MV-4-11 (cell line): ENCODE measurements around the gene PARP4.
A peak's percentile ranks its signal among the peaks of the same experiment; 100 is the strongest.
"Not testable (repeated sequence)": the region's sequence is repeated elsewhere in the genome, so short reads cannot be mapped to it uniquely, and the experiment has no call there.

ENCODE experiments used
- DNase-seq: peaks from one replicate; lab custom pipeline; 2025; lab: John Stamatoyannopoulos, UW

PARP4 gene

GRCh38 chr13:24450530-24450929 is 62.0 kb downstream of the PARP4 start:
- no peak for DNase-seq

DNA sequence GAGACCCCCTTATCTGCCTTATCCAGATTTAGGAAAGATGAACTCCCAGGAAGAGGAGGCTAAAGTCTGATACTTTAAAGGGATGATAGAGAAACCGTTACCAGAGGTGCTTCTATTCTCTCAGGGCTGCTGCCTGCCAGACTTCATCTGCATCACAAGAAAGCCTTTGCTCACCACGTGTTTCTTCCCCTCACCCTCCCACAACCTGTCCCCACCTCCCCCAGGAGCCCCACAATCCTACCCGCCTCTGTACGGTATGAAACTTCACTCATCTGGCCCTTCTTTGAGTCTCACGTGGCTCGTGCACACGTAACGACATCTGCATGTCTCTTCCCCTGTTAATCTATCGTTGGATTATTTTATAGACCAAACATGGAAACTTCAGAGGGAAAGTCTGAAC is 67.7 kb downstream of the PARP4 start:
- DNase-seq: not testable (repeated sequence)

- DNase-seq: no peak
Observed at GRCh38 chr13:24443366-24443765, 69.2 kb downstream of the PARP4 start.

GRCh38 chr13:24426045-24426444 is 86.5 kb downstream of the PARP4 start:
- DNase-seq: not testable (repeated sequence)

DNA sequence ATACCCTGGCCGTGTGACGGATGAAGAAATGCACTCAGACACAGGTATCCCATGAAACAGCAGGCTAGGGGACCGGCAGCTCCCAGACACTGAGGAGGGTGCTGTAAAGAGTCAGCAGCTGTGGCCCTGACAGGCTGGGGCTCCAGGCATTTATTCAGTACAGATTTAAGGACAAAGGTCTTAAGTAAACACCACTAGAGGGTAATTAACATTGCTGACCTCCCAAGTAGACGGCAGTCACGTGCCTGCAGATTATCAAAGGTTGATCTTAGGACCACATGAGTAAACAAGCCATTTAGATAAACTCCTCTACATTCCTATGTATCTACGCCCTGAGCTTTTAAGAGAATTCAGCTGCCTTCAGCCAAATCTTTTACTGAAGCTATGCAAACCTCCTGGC is 92.9 kb downstream of the PARP4 start:
- DNase-seq: not testable (repeated sequence)

DNA sequence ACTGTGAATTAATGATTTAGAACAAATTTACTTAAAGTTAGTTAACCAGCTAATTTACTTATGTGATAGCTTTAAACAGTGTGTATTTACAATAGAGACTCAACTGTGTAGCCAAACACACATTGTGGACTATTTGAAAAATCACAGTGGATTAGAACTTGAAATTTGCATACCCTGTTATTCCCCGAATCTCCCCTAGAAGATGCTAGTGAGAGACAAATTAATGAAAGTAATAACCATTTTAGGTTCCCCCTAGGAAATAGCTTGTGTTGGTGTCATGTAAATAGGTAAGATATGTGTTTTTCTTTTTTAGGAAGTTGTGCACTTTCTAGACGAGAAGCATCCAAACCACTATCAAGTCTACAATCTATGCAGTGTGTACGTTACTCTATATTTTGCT is 104.7 kb downstream of the PARP4 start:
- no peak for DNase-seq

DNA sequence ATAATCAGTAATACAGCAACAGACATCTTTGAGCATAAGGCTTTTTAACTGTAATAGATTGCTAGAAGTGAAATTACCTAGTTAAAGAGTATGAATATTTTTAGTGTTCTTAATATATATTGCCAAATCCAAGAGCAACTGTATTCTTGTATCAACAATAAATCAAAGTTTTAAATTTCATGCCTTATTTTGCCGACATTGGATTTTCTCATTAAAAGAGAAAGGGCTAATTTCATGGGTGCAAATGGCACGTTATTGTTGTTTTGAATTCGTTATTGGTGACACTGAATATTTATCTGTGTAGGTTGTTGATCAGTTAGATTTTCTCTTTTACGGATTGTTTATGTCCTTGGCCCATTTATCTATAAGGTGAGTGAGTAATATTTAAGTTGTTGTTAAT is 106.1 kb downstream of the PARP4 start:
- DNase-seq: no peak

GRCh38 chr13:24396821-24397220 is 115.8 kb downstream of the PARP4 start:
- no peak for DNase-seq

DNA sequence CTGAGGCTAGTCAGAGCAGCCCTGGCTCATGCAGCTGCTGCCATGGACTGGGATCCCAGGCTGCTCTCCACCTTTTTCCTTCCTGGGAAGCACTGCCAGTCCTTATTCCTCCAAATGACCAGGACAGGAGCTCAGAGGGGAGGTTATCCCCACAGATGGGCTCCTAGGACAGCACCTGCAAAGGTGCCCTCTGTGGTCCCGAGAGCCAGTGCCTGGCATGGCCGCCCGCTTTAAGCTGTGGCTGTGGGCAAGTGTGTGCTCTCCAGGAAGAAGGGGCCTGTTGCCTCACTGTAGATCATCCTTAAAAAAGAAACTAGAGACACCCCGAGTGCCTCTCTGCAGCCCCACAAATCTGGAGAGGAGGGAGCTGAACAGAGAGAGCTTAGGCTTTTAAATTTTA is 119.6 kb downstream of the PARP4 start:
- DNase-seq: no peak

DNA sequence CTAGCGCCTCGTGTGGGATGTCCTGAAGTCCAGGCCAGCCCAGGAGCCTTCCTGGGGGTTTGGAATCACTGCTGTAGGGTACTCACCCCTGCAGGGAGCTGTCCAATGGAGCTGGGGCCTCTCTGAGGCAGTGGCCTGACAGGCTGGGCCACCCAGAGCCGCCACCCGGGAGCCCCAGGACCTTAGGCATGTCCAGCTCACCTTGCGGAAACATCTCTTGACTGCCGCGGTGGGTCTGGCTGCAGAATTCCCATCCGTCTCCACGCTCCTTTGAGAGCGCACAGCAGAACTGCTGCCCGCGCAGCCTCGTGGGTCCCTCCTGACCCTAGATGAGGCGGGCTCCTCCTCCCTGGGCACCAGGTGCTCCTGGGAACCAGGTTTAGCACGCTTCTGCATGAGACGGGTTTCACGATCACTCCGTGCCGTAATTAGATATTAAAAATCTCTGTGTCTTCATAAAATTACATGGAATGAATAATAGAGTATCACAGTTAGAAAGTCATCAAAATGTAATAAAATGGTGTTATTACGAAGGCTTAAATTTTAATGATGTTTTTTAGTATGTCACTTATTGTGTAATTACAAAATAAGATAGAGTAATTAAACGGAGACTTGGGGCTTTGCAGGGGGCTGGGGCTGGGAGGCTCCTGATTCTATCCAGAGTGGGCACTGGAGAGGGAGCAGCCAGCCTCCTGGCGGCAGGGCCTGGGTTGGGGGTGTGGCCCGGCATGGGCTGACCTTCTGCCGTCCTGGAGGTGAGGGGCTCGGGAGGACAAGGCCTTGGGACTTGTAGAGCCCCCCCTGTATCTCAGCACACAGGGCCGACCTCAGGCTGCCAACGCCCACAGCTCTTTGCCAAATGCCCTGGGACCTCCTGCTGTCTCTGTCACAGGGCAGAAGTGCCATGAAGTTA is 120.6 kb downstream of the PARP4 start:
- DNase-seq: not testable (repeated sequence)

GRCh38 chr13:24390795-24391194 is 121.8 kb downstream of the PARP4 start:
- not testable (repeated sequence) for DNase-seq

DNA sequence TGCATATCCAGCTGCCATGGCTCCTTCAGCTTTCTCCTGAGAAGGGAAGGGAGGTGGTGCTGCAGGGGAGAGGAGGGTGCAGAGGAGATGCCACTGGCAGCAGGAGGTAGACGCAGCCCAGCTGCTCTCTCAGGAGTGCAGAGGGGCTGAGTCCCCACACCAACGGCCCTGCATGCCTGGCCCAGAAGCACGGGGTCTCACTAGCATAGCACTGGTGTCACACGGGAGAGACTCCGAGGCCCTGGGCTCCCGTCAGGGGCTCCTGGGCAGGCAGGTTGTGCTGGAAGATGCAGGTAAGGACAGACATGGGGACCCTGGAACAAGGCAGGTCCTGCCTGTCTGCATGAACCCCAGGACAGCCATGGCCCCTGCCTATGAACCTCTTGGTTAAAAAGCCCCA is 123.1 kb downstream of the PARP4 start:
- DNase-seq: no peak

DNA sequence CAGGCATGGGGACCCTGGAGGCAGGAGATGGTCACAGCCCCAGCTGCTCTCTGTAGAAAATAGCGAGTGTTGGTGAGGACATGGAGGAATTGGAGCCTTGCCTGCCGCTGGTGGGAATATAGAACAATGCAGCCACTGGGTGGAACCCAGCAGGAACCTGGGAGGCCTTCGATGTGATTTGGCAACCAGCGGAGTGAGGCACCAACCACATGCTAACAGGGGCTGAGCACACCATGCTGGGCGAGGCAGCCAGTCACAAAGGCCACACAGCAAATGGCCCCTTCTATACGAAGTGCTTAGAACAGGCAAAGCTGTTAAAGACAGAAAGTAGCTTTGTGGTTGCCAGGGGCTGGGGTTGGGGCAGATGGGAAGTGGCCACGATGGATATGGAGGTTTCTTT is 123.8 kb downstream of the PARP4 start:
- not testable (repeated sequence) for DNase-seq

DNA sequence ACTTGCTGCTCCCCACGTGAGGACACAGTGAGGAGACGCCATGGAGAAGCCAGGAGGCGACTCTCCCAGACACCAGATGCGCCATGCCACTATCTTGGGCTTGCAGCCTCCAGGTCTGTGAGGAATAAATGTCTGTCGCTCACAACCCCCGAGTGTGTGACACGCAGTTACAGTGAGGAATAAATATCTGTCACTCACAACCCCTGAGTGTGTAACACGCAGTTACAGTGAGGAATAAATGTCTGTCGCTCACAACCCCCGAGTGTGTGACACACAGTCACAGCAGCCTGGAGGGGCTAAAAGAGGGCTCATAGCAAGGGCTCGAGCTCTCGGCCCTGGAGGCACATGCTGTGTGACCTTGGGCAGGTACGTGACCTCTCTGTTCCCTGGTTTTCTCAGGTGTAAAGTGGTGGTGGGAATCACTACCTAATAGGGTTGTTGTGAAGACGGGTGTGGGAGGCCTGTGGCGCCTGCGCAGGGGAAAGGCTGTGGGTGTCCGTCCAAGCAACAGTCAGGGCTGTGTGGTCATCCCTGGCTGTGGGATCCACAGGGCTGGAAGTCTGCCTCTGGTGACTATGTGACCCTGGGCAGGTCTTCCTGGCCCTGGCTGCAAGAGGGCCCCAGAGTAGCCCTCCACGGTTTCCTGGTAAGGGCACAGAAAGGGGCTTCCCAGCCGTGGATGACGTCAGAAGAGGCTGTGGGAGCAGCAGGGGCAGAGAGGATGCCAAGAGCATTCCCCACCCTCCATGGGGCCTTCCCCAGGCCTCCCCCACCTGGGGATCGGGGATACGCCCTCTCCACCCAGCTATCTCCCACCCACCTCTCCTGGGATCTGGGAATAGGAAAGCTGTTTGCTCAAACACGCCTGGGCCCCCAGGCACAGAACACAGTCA is 125.5 kb downstream of the PARP4 start:
- DNase-seq: no peak

- DNase-seq: no peak
Observed at GRCh38 chr13:24385902-24386301, 126.7 kb downstream of the PARP4 start.

DNA sequence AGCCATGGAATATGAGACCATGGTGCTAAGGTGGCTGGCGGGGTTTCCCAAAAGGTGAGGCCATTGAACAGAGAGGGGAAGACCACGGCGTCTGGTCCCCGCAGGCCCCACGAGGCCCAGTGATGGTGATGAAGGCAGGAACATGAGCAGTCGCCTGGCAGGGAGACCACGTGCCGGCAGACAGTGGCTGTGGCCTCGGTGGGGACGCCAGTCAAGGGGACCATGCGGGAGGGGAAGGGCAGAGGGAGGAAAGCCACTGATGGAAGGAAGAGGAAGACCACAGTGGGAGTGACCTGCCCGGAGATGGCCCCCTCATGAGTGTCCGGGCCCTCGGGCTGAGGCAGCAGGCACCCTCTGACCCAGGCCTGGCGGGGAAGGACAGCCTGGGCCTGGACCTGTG is 127.6 kb downstream of the PARP4 start:
- not testable (repeated sequence) for DNase-seq

- DNase-seq: not testable (repeated sequence)
Observed at GRCh38 chr13:24384091-24384490, 128.5 kb downstream of the PARP4 start.

DNA sequence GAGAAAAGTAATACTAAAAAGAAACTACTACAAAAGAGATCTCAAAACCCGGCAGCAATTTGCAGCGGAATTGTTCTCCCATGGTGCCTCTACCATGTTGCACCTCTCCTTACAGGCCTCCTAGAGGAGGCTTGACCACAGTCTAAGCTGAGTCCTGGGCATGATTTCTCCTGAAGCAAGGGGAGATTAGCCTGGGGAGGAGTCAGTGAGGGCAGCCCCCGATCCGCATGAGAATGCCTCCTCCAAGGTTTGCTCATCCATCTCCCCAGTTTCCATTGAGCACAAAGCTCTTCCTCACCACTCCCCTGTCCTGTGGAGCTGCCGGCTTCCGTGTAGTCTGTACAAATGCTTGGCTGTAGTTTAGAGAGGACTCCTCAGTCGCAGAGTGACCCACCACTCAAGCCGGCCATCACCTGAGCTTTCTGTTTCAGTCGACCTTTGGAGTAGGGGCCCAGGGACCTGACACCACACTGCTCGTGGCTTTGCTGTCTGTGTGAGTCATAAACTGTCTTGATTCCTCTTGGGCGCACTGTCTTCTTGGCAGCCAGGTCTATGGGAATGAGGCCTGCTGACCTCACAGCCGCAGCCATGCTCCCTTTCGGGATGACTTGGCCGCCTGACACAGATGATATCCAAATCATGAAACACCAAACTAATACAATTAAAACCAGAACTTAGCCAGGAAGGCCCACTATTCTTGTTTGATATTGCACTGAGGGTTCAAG is 130.9 kb downstream of the PARP4 start:
- no peak for DNase-seq

DNA sequence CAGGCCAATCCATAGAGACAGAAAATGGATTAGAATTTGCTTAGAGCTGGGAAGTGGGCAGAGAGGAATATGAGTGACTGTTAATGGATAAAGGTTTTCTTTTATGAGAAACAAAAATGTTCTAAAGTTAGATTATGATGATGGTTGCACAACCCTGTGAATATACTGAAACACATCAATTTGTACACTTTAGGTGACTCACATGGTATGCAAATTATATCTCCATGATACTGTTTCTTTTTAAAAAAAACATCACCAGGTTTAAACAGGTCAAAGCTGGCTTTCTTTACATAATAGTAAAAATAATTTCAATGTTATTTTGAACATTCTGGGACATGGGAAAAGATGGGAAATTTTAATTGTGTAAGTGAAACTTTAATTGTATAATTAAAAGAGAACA is 131.7 kb downstream of the PARP4 start:
- DNase-seq: peak; percentile 18

GRCh38 chr13:24380227-24380626 is 132.4 kb downstream of the PARP4 start:
- DNase-seq: peak; percentile 77

DNA sequence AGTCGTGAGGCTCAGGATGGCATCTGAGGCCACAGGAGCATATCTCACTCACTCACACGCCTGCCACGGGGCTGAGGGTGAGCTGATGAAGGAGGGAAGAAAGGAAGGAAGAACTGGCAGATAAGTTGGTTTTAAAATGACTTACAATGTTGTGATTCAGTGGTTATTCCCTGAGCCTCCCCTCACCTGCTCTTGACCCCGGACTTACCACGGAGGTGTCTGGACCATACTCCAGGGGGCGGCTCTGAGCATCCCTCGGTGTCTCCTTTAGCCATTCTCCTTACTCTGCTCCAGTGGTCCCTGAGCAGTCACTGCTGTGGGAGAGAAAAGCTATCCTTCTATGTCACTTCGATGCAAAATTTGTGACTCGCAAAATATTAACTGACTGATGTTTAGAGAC is 141.3 kb downstream of the PARP4 start:
- DNase-seq: not testable (repeated sequence)
